K562 (cell line): ENCODE data around the gene HYAL3. TPM values are rescaled to one million over a fixed set of nuclear protein-coding genes. Genes with fewer than 3 reads are reported as not detected.
A peak's percentile ranks its signal among the peaks of the same experiment; 100 is the strongest.

Source experiments
- ARID4B ChIP-seq: sonication (generic); formaldehyde crosslinking; IDR thresholded peaks from 2 replicates; pipeline ENCODE4 v1.8.0; 2022; ENCODE audit warnings: mild to moderate bottlenecking, missing genetic modification reagents
- DEAF1 ChIP-seq: fragments of 450-650 bp; formaldehyde crosslinking; IDR thresholded peaks from 2 replicates; pipeline ENCODE4 v1.4.0; 2020; ENCODE audit warnings: mild to moderate bottlenecking, moderate library complexity
- MAFK ChIP-seq: IDR thresholded peaks from 2 replicates; pipeline ENCODE4 v1.6.1; 2011; ENCODE audit warnings: low read length, improper control_type of control experiment
- MBD2 ChIP-seq: sonication (generic); IDR thresholded peaks from 2 replicates; pipeline ENCODE4 v1.6.1; 2016; ENCODE audit warnings: low read depth, borderline replicate concordance
- PHF20 ChIP-seq: fragments of 450-650 bp; IDR thresholded peaks from 2 replicates; pipeline ENCODE4 v1.6.1; 2018; ENCODE audit not compliant: partially characterized antibody
- RFX1 ChIP-seq: fragments of 450-650 bp; IDR thresholded peaks from 2 replicates; pipeline ENCODE4 v1.6.1; 2016; ENCODE audit warnings: mild to moderate bottlenecking, moderate library complexity
- YY1 ChIP-seq, 3 experiments: IDR thresholded peaks; 2 replicates each; pipeline ENCODE4 v1.6.1; 2011; ENCODE audit warnings: low read length in 2 of 3, mild to moderate bottlenecking in 2 of 3, moderate library complexity in 2 of 3, borderline replicate concordance in 1 of 3, control low read depth in 1 of 3, low read depth in 1 of 3; ENCODE audit not compliant: insufficient read depth in 3 of 3, insufficient replicate concordance in 2 of 3, control insufficient read depth in 1 of 3, insufficient read length in 1 of 3; ENCODE audit errors: extremely low read depth in 1 of 3
- ZFX ChIP-seq: sonication (generic); formaldehyde crosslinking; IDR thresholded peaks from 2 replicates; pipeline ENCODE4 v1.8.0; 2022; ENCODE audit warnings: mild to moderate bottlenecking, missing genetic modification reagents, moderate library complexity
- ZNF830 ChIP-seq: fragments of 250-450 bp; sonication (Bioruptor Pico); IDR thresholded peaks from 2 replicates; pipeline ENCODE4 v1.5.0; 2021; ENCODE audit warnings: mild to moderate bottlenecking
- polyA plus RNA-seq, 8 experiments: library from polyadenylated mRNA; depleted of rRNA in 4 of 8; stranded (reverse) in 5 of 8; unstranded in 3 of 8; fragments of >200 nt; fragmentation: Nextera tagmentation in 2 of 8; fragmentation: Illumina TruSeq in 1 of 8; extraction: Ambion mirVana in 2 of 8; extraction: Trizol in 1 of 8; gene quantifications; 2 replicates each; pipeline versions ENCODE4 v1.2.1 to v1.2.3, GENCODE V29; 2011 to 2014; ENCODE audit warnings: inconsistent platforms in 1 of 8, missing spikeins in 1 of 8
- total RNA-seq, 7 experiments: library from RNA; depleted of rRNA in 6 of 7; stranded (reverse); fragments of >200 nt in 6 of 7; fragmentation: Illumina TruSeq in 2 of 7; extraction: Trizol in 2 of 7; gene quantifications; 2 replicates each; pipeline versions ENCODE4 v1.2.1 to v1.2.3, GENCODE V29; 2011 to 2021; ENCODE audit warnings: low replicate concordance in 1 of 7
- TF ChIP-seq, protein P1 (sequence below): sonication (generic); formaldehyde crosslinking; IDR thresholded peaks from 2 replicates; pipeline ENCODE4 v1.8.1; 2022; ENCODE audit warnings: missing genetic modification reagents
- TF ChIP-seq, protein P2 (sequence below): IDR thresholded peaks from 2 replicates; pipeline ENCODE4 v1.6.1; 2012; ENCODE audit warnings: low read depth, low read length, improper control_type of control experiment, borderline replicate concordance
- TF ChIP-seq, protein P3 (sequence below), 3 experiments: IDR thresholded peaks in 2 of 3; conservative IDR thresholded peaks in 1 of 3; 2 replicates each; pipeline ENCODE4 v1.5.1; 2011 to 2012; ENCODE audit warnings: low read length in 3 of 3, mild to moderate bottlenecking in 3 of 3, control low read depth in 2 of 3, improper control_type of control experiment in 1 of 3, inconsistent platforms in 1 of 3, low read depth in 1 of 3, mixed read lengths in 1 of 3, moderate library complexity in 1 of 3; ENCODE audit not compliant: insufficient read depth in 2 of 3
- TF ChIP-seq, protein P4 (sequence below): fragments of 200-800 bp; sonication (Bioruptor generic); IDR thresholded peaks from 2 replicates; pipeline ENCODE4 v1.6.1; 2017; ENCODE audit warnings: missing genetic modification characterization, missing compliant biosample characterization

The HYAL3 gene
- total and polyA plus RNA-seq, 9 of the 15 experiments (the other 6 are each of a cell fraction or from before 2014, with no cell fraction given), result 0.38 to 9.1 (median 6.8) TPM

DNA sequence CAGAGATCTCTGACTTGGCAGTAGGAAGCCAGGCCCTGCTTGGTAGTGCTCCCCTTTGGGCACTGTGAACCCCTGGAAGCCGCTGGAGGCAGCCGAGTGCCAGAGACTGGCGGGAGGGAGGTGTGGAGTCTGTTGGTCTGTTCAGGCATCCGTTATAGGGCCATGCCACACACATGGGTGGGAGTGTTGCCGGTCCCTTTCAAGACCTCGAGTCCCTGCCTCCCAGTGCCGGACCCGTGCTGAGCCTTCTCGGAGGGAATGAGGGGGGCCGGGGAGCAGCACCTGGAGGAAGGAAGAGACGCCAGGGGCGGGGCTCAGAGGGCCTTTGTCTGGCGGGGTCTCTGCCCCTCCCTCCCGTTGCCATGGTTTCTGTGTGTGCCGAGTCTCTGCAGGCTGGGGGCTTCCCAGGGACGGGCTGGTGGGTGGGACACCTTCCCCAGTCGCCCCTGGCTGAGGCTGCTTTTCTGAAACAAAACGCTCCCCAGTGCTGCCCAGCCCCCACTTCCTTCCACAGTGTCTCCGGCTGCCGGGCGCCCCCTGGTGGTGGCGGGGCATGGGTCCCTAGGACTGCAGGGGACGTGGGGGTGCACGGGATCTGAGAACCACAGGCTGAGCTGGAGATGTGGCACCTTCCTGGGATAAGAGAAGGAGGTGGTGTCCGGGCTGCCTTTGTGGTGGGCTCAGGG, 53.2 kb downstream of the HYAL3 start (continued):
- TF ChIP-seq ZFX (CRISPR knock-in tag) (0 out of 2 replicates have a peak, but pooled peaks have one; percentile 31), YY1 (IDR thresholded peaks at IDR 0.05; ENCODE audit: borderline replicate concordance in 1 of 3, control insufficient read depth in 1 of 3, extremely low read depth in 1 of 3, insufficient read depth in 3 of 3, insufficient read length in 1 of 3, insufficient replicate concordance in 2 of 3, low read depth in 1 of 3, low read length in 2 of 3) (peak in 2 of 3 experiments; percentile 36 to 40), RFX1 (peak; percentile 86), ZNF830 (no peak), MAFK (no peak), PHF20 (no peak), MBD2 (no peak; the same call in 1 of the 2 replicates), DEAF1 (peak; percentile 73), ARID4B (CRISPR knock-in tag) (0 out of 2 replicates have a peak, but pooled peaks have one; percentile 46)
- TF ChIP-seq, protein P1, sequence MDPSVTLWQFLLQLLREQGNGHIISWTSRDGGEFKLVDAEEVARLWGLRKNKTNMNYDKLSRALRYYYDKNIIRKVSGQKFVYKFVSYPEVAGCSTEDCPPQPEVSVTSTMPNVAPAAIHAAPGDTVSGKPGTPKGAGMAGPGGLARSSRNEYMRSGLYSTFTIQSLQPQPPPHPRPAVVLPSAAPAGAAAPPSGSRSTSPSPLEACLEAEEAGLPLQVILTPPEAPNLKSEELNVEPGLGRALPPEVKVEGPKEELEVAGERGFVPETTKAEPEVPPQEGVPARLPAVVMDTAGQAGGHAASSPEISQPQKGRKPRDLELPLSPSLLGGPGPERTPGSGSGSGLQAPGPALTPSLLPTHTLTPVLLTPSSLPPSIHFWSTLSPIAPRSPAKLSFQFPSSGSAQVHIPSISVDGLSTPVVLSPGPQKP, result no peak
- TF ChIP-seq, protein P2, sequence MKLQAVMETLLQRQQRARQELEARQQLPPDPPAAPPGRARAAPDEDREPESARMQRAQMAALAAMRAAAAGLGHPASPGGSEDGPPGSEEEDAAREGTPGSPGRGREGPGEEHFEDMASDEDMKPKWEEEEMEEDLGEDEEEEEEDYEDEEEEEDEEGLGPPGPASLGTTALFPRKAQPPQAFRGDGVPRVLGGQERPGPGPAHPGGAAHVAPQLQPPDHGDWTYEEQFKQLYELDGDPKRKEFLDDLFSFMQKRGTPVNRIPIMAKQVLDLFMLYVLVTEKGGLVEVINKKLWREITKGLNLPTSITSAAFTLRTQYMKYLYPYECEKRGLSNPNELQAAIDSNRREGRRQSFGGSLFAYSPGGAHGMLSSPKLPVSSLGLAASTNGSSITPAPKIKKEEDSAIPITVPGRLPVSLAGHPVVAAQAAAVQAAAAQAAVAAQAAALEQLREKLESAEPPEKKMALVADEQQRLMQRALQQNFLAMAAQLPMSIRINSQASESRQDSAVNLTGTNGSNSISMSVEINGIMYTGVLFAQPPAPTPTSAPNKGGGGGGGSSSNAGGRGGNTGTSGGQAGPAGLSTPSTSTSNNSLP, result no peak
- TF ChIP-seq, protein P3, sequence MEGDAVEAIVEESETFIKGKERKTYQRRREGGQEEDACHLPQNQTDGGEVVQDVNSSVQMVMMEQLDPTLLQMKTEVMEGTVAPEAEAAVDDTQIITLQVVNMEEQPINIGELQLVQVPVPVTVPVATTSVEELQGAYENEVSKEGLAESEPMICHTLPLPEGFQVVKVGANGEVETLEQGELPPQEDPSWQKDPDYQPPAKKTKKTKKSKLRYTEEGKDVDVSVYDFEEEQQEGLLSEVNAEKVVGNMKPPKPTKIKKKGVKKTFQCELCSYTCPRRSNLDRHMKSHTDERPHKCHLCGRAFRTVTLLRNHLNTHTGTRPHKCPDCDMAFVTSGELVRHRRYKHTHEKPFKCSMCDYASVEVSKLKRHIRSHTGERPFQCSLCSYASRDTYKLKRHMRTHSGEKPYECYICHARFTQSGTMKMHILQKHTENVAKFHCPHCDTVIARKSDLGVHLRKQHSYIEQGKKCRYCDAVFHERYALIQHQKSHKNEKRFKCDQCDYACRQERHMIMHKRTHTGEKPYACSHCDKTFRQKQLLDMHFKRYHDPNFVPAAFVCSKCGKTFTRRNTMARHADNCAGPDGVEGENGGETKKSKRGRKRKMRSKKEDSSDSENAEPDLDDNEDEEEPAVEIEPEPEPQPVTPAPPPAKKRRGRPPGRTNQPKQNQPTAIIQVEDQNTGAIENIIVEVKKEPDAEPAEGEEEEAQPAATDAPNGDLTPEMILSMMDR (IDR thresholded peaks at IDR 0.05 in 2 of 3, conservative IDR thresholded peaks at IDR 0.05 in 1 of 3; ENCODE audit: insufficient read depth in 2 of 3, low read depth in 1 of 3, low read length in 3 of 3), result peak; percentile 85 to 93 (median 91)
- TF ChIP-seq, protein P4, sequence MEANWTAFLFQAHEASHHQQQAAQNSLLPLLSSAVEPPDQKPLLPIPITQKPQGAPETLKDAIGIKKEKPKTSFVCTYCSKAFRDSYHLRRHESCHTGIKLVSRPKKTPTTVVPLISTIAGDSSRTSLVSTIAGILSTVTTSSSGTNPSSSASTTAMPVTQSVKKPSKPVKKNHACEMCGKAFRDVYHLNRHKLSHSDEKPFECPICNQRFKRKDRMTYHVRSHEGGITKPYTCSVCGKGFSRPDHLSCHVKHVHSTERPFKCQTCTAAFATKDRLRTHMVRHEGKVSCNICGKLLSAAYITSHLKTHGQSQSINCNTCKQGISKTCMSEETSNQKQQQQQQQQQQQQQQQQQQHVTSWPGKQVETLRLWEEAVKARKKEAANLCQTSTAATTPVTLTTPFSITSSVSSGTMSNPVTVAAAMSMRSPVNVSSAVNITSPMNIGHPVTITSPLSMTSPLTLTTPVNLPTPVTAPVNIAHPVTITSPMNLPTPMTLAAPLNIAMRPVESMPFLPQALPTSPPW (CRISPR knock-in tag), result peak; percentile 87
